ENCODE results near the gene APELA. TPM values are rescaled to one million over a fixed set of nuclear protein-coding genes. Genes with fewer than 3 reads are reported as not detected.
A peak's percentile ranks its signal among the peaks of the same experiment; 100 is the strongest.
"Not testable (repeated sequence)": the region's sequence is repeated elsewhere in the genome, so short reads cannot be mapped to it uniquely, and the experiment has no call there.

The APELA gene, protein sequence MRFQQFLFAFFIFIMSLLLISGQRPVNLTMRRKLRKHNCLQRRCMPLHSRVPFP
- polyA plus RNA-seq (ENCODE audit: insufficient read length in 10 of 10): 1 to 10 TPM in 1 of 10 donors, under 1 TPM in 5, not detected in 4; 0.18 to 2.6 (median 0.39) TPM
- long read RNA-seq, donor 1: 0 reads
- long read RNA-seq, donor 2: 0 reads
- long read RNA-seq, donor 3: 0 reads
- long read RNA-seq, donor 4: 0 reads
- long read RNA-seq, donor 5: 0 reads
- long read RNA-seq, donor 6: 0 reads
- long read RNA-seq, donor 7: 0 reads
- long read RNA-seq, donor 8: 0 reads
- long read RNA-seq, donor 9: 0 reads

DNA sequence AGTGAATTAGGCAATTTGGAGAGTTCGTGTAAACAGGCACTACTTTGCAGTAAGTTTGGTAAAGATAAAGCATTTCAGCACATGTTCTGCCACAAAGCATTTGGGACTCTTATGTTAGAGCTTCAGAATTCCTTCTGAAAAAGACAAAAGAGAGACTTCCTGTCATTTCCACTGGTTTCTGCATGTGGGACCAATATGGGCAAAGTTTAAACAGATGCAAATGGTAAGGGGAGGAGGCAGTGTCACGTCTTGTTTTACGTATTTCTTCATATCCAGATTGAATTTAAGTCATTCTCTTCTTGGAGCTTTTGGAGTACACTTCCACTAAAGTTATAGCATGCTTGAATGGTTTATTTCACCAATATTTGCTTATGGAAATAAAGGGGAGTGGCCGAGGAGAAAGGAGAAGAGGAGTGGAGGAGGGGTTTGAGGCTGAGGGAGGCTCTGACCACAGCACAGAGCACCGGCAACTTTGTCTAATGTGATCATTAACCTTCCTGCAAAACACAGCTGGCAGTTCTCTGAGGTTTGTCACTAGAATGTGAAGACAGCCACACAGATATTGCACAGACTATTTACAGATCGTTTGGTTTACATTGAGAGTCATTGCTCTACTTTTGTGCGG lies at the start of gene APELA:
TSS of gene APELA (plus strand) at position 479 of the 625 bp plus-strand sequence. CDS start 154 bp downstream, outside the sequence.
- DNase-seq: peak in 1 of 3 donors; percentile 22

DNA sequence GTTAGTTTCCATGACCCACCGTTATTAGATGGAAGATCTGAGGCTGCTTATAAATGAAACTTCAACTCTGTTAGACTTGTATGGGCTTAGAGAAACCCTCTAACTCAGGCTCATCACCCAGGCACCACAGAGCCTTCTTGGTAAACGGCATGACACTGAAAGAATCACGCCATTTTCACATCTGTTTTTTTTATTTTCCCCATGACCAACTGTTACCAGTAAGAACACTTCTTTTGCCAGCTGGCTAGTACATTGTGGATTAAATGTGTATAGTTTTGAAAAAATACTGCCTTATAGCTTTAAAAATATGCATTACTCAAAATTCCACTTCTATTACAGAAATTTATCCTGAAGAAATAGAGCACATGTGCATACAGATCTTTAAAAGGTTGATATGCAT lies 48.0 kb upstream of the APELA start:
- peak in 2 of 3 donors; percentile 11 to 24 for DNase-seq

DNA sequence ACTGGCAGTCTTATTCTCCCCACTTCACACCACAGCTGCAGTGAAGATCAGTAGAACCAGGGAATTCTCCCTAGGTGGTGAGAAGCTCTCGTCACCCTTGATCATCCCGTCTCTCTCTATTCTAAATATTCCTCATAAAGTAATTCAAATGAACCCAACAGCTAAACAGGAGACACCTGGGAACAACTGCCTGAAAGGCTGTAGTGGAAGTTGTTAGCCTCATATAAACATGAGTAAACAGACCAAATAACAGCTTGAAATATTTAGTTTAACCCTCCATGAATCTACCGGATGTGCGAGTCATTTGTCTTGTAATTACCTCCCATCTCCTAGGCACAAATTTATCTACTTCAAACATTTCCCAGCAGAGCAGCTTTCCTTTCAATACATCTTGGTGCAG lies 30.4 kb upstream of the APELA start:
- DNase-seq: peak in 1 of 3 donors; percentile 7

DNA sequence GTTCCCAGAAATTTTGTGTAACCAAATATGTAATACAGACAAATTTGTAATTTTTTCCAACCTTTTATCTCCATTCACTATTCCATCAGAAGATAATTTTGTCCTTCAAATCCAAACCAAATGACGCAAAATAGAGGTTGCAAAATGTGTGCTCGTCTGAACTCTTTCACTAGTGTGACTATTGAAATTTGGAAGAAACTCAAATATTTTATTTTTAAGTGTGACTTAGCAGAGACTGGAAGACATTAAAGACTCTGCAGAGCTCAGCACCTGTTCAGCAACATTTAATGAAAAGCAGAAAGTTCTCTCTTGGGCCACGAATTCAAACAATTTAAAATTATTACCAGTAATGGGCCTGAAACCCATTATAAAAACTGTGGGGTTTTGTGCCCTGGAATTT lies 30.0 kb upstream of the APELA start:
- DNase-seq: no peak

DNA sequence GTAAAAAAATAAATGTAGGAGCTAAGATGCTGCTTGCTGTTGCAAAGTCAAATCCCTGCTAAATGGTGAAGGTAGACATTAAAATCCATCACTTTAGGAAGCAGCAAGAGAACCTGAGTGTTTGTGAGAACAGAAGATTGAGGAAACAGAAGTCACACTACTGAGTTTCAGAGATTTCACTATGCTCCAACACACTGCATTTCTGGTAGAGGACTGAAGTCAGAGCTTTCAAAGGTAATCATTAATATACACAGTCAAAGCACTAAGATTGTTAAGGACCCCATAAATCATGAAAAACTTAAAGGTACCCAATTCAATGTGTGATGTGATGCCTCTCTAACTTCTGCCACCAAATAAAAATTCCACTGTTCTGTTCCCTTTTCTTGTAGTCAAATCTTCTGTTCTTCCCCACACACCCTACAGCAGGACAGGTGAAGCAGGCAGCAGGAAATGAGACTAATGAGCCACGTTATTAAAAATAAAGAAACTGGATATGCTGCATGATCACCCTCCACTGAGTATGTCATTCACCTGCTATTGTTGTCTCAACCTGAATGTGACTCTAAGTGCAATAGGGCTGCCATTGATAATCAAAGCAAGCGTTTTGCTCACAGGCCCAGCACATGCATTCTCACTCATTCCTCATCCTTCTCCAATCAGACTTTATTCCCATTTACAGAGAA lies 28.9 kb upstream of the APELA start:
- DNase-seq: no peak

DNA sequence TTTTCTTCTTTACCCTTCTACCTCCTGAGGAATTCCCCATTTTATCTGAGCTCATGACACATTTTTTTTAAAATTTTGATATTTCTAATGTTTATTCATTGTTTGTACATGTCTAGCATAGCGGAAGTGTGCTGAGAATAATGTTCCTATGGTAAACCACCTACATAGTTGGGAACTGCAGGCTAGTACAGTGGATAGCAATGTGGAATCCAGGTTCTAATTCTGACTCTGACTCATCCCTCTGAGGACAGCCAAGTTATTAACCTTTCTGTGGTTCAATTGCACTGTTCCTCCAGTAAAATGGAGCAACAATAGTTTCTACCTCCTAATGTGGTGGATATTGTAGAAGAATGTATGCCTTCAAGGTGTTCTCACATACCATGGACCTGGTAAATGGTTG lies 20.6 kb upstream of the APELA start:
- no peak for DNase-seq

DNA sequence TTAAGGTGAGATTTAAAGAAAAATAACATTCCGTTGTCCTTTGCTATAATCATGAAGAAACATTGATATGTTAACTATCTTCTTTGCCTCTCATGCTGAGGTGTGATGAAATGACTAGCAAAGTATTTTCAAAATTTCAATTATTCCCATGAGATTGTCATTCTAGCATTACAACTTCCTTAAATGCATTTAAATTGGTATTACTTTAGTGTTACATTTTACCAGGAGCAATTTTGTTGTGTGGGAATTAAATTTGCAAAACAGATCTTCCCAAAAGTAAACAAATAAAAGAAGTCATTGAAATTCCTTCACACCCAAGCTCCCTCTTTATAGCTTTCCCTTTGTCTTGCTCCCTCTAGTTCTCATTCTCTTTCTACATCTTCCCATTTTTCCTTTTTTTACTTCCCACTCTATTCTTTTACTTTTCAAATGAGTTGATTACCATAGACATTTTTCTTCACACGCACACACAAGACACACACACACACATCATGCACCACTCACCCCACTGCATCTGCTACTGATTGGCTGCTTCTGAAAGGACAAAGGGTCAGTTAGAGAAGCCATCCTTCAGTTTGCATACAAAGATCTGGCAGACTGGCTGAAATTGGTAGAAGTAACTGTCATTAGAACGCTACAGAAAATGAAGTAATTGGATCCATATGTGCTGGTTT lies 10.0 kb upstream of the APELA start:
- DNase-seq: peak in 2 of 3 donors; percentile 14 to 22

DNA sequence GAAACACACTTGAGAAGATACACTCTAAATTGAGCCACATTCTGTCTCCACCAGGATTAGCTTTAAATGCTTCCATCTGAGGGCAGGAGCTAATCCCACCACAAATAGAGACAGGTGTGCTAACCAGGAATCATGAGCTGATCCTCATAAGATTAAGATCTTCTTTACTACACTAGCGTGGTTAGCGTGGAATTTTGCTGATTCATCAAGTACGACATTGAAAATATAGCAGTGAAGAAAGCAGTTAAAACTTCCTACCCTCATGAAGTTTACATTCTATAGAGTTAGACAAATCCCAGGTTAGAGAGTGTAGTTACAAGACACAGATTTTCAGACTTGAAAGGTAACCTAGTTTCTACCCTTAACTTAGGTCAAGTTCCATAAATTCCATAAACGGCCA lies 5.3 kb upstream of the APELA start:
- DNase-seq: no peak

DNA sequence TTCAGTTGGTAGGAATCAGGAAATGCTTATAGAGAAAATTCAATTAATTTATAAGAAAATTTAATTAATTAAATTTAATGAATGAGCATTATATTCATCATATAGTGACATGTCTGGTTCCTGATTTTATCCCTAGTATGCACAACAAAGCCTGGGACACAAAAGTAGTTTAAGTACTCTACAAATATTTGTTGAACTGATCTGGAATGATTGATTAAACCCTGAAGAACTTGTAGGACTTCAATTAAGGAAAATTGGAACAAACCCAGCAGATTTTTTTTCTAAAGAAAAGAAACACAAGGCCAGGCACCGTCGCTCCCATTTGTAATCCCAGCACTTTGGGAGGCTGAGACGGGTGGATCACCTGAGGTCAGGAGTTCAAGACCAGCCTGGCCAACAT lies 4.5 kb upstream of the APELA start:
- no peak for DNase-seq

DNA sequence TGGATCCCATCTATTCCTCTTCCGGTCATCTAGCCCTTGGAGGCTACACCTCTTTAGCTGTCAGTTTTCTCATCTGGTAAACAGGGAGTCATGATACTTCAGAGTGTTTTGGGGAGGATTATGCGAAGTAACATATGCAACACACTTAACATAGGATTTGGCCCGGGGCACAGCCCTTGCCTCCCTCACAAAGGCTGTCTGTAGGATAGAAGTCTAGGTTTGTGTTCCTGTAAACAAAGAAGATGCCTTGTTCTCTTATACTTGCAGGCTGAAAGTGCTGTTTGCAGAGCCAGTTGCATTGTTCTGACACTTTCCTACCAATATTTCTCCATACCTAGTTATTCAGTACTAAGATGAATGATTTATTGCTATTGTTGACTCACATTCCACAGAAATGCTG lies 2.2 kb upstream of the APELA start:
- no peak for DNase-seq

DNA sequence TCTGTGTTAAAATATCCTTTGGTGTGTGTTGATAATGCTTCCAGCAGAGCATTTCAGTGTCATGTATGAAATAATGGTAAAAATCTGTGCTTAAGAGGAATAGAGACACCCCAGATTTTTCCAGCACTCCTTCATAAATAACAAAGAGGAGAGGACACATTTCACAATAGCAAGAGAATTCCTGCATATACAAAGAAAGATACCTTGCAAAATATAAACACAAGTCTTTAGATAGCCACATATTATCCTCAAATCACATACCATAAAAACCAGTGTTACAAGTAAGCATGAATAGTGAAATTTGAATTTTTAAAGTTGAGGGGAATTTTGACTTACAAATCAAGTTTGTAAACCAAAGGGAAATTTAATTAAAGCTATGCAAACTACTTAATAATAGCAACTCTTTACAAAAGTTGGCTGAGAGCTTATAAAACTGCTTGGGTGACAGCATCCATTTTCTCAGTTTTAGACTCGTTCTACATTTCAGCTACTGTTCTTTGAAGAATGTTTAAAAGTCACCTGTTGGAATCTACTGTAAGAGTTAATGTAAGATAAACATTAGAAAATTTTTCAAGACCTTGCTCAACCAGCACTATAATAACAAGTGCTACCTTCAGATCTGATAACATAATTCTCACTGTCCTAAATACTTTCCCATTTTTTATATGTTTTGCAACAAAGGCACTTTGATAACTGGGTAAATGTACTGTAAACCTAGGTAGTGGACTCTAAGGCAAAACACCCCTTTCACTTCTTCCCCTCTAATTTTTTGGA lies 3.7 kb downstream of the APELA start:
- no peak for DNase-seq

DNA sequence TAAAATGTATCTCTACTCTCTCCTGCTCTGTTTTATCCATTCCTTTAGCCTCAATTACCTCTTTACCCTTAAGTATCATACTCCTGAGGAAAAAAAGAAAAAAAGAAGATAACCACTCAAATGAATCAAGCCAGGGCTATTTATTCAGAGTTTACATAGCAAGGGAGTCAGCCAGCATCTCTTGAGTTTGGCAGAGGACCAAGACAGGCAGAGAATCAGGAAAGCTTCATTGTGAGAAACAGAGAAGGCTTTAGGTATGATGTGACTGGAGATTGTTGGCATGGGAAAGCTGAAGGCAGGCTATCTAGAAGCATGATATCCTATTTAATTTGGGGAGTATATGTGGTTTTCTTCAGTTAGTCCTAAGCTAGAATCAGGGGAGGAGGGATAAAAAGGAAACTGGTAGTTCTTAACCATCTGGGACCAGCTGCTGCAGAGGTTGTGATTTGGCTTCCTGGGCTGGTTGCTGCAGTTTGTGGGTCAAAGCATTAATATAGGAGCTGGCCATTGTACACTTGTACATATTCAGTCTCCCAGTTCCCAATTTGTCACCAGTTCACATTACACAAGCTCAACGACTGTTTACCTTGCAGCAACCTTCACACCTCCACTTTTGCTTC lies 11.2 kb downstream of the APELA start:
- peak in 1 of 3 donors; percentile 6 for DNase-seq

DNA sequence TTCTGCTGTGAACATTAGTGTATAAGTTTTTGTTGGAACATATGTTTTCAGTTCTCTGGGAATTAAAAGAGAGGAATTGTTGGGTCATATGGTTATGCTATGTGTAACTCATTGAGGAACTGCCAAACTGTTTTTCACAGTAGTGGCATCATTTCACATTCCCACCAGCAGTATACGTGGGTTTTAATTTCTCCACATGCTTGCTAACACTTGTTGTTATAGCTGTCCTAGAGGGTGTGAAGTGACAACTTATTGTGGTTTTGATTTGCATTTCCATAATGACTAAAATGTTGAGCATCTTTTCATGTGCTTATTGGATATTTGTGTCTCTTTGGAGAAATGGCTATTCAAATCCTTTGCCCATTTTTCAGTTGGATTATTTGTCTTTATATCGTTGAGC lies 13.7 kb downstream of the APELA start:
- no peak for DNase-seq

DNA sequence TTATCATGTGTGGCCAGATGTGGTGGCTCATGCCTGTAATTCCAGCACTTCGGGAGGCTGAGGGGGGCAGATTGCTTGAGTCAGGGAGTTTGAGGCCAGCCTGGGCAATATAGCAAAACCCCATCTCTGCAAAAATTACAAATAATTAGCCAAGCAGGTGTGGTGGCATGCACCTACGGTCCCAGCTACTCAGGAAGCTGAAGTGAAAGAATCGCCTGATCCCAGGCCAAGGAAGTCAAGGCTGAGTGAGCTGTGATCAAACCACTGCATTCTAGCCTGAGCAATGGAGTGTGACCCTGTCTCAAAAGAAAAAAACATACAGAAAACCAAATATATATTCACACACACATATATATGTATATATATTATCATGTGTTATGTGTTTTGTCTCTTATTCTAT lies 15.0 kb downstream of the APELA start:
- DNase-seq: no peak

DNA sequence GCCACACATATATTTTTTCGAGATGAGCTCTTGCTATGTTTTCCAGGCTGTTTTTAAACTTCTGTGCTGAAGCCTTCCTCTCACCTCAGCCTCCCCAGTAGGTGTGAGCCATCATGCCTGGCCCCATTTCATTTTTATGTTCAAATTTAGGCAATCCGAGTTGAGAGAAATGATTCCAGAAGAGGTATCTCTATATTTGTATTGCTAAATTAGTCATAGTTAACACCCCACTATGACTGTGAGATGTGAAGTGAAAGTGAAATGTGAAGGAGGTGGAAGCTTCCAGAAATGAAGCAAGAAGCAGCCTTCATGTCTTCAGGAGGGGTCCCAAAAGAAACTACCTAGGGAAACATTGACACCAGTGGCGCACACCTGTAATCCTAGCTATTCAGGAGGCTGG lies 17.7 kb downstream of the APELA start:
- DNase-seq: no peak

DNA sequence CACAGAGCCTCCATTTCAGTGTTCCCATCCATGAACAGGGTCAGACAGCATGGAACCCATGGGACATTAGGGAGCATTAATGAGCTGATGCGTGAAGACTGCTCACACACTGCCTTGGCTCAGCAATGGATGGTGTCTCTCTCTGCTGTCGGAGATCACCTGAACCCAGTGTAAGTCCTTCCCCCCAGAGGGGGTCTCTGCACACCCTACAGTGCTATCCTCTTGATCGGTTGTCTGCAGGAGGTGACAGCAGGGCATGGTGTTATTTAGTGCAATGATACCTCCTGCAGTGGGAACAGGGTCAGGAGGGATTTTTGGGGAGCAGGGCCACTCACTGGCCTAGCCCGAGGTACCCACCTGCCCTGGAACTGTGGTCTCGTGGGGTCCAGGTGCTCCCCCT lies 25.6 kb downstream of the APELA start:
- no peak for DNase-seq

DNA sequence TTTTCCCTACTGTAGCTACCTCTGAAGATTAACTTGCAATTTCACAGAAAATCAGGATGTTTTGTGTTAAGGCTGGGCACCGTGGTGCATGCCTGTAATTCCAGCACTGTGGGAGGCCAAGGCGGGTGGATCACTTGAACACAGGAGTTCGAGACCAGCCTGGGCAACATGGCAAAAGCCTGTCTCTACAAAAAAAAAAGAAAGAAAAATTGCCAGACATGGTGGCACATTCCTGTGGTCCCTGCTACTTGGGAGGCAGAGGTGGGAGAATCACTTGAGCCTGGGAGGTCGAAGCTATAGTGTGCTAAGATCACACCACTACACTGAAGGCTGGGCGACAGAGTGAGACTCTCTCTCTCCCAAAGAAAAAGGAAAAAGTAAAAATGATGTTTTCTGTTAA lies 27.4 kb downstream of the APELA start:
- no peak for DNase-seq

DNA sequence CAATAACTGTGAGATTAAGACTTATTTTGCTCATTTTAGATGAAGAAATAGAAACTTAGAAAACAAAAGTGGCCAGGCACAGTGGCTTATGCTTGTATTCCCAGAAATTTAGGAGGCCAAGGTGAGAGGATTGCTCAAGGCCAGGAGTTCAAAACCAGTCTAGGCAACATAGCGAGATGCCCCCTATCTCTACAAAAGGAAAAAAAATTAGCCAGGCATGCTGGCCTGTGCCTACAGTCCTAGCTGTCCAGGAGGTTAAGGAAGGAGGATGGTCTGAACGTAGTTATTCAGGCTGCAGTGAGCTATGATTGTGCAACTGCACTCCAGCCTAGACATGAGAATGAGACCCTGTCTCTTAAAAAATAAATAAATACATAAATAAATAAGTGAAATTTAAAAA lies 28.0 kb downstream of the APELA start:
- no peak for DNase-seq

DNA sequence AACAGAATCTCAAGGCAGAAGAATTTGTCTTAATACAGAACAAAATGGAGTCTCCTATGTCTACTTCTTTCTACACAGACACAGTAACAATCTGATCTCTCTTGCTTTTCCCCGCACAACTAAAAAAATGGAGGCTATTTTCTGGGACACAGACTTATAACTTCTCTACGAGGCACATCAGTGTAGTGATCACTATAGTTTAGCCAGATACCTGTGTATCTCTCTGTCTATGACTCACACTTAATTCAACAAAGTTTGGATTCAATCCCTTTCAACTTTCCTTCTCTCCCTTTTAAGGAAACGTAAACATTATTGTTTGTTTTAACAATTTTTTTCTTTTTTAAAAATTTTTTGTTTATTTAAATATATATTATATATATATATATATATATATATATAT lies 29.4 kb downstream of the APELA start:
- DNase-seq: no peak

DNA sequence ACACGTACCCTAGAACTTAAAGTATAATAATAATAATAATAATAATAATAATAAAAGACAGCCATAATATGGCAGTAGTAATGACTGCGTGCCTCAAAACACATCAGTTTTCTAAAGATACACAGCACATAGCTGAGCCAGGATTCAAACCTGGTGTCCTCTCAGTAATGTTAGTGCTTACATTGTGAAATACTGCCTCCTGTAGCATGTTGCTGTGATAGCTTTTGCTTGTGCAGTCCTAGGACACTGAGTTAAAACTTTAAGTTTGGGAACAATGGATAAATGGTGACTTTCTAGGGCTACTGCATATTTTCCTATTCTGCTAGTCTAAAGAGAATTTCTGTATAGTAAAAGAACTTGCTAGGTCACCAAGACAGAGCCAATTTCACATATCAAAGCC lies 36.5 kb downstream of the APELA start:
- DNase-seq: not testable (repeated sequence)

DNA sequence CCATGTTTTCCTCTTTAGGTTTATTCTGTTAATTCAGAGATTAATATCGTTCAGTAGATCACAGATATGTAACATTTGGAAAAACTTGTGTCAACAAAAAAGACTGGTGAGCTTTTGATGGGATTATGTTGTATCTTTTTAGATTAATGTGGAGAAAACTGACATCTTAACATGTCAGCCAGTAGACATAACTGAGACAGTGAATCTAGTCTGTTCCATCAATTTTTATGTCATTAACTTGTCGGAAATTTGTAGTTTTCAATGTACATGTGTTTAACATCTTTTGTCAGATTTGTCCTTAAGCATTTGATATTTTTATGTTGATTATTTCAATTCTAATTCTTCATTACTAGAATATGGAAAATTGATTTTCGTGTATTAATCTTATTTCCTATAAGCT lies 42.0 kb downstream of the APELA start:
- DNase-seq: no peak
